HG03066 (cell line): Measurements from ENCODE around the gene CACNA1B.
"Not testable (repeated sequence)": the region's sequence is repeated elsewhere in the genome, so short reads cannot be mapped to it uniquely, and the experiment has no call there.

Experiments used
- ATAC-seq: cut with Tn5 transposase; IDR thresholded peaks from one replicate; pipeline ENCODE4 v1.9.1; 2021; ENCODE audit warnings: low read depth; ENCODE audit not compliant: unreplicated experiment

CACNA1B gene

DNA sequence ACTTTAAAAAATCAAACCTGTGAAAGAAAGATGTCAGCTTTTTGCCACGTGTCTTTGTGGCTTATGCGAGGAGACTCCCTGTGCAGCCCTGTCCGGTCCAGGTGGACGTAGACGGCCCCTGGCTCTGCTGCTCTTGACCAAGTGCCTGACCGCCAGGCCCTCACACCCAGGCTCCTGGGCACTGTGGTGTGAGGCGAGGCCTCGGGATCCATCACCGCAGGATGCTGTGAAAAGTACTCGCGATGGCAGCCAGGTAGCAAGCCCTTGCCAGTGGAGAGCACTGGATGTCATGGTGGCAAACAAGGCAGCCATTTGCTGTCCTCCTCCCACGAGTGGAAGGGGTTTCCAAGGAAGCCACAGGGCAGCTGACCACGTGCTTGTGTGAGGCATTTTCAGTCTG is 245.1 kb downstream of the CACNA1B start:
- ATAC-seq: no peak

DNA sequence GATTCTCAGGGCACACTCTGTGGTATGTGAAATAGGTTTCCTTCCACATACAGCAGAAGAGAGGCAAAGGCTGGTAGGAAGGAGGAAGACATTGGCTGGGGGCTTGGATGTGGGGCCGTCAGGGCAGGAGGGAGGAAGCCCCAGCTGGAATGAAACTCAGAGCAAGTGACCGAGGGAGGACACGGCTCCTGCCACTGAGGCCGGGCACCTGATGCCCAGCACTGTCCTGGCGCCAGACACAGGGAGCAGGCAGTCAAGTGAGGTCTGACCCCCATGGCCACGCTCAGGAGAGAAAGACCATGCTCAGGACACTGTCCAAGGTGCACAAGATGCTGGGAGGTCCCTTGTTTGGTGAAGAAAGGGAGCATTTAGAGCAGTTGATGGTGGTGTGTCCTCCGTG is 245.5 kb downstream of the CACNA1B start:
- no peak for ATAC-seq

DNA sequence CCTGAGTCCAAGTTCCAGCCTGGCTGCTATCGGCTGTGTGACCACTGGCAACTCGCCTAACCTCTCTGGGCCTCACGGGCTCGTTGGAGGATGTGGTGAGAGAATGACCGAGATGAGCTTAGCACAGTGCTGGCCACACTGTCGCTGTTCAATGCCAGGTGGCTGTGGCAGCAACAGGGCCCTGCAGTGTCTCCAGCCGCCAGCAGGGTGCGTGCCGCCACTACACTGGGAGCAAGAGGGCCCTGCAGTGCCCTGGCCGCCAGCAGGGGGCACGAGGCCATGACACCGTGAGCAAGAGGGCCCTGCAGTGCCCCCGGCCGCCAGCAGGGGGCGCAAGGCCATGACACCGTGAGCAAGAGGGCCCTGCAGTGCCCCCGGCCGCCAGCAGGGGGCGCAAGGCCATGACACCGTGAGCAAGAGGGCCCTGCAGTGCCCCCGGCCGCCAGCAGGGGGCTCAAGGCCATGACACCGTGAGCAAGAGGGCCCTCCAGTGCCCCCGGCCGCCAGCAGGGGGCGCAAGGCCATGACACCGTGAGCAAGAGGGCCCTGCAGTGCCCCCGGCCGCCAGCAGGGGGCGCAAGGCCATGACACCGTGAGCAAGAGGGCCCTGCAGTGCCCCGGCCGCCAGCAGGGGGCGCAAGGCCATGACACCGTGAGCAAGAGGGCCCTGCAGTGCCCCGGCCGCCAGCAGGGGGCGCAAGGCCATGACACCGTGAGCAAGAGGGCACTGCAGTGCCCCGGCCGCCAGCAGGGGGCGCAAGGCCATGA is 248.7 kb downstream of the CACNA1B start:
- ATAC-seq: not testable (repeated sequence)

DNA sequence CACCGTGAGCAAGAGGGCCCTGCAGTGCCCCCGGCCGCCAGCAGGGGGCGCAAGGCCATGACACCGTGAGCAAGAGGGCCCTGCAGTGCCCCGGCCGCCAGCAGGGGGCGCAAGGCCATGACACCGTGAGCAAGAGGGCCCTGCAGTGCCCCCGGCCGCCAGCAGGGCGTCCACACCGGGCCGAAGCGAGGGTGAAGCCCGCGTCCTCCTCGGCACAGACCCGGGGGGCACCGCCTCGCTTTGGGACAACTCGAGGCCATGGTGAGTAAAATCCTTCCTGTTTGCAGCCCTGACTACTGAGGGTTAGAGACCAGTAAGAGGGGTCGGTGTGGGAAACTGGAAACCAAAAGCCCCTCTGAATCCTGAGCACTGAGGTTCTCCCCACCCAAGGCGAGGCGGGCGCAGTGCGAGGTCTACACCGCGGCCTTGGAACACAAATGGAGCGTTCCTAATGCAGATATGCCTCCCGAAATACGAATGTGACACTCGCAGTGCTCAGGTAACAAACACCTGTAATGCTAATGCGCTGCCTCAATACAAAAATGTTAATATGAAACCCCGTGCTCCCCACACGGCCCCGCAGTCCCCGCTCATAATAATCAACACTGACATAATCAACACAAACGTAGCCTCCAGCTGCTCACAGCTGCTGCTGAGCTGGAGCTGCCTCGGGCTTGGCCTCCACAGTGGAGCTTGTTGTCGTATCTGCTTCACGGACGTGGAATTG is 249.4 kb downstream of the CACNA1B start:
- ATAC-seq: not testable (repeated sequence)

DNA sequence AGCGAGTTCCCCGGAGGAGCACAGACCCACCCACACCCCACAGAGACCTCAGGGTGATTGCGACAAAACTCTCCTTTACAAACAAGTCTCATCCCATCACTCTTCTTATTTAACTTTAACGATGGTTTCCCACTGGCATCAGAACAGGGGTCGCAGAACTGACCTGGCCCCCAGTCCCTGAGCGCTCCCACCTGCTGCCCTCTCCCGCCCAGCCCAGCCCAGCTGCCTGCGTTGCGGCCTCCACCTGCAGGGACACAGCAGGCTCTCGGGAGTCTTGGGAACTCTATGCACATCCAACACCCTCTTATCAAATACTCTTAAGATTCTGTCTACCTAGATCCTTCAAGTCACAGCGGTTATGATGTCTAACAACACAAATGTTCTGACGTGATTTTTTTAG is 250.4 kb downstream of the CACNA1B start:
- not testable (repeated sequence) for ATAC-seq

DNA sequence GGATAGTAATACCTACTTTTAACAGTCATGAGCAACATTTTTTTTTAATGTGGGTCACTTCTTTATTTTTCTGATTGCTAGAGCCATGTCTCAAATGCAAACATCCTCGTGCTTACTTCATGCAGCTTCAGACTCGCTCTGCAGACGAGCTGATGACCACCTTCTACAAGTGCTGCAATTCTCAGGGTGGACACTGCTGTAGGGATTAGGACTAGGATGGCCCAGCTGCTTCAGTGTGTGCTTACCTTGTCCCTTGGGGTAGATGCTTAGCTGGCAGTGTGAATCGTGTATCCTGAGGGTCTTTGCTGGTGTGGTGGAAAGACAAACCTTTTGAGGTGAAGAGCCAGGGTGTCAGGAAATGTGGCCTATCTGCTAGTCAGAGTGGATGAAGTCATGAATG is 251.7 kb downstream of the CACNA1B start:
- not testable (repeated sequence) for ATAC-seq

DNA sequence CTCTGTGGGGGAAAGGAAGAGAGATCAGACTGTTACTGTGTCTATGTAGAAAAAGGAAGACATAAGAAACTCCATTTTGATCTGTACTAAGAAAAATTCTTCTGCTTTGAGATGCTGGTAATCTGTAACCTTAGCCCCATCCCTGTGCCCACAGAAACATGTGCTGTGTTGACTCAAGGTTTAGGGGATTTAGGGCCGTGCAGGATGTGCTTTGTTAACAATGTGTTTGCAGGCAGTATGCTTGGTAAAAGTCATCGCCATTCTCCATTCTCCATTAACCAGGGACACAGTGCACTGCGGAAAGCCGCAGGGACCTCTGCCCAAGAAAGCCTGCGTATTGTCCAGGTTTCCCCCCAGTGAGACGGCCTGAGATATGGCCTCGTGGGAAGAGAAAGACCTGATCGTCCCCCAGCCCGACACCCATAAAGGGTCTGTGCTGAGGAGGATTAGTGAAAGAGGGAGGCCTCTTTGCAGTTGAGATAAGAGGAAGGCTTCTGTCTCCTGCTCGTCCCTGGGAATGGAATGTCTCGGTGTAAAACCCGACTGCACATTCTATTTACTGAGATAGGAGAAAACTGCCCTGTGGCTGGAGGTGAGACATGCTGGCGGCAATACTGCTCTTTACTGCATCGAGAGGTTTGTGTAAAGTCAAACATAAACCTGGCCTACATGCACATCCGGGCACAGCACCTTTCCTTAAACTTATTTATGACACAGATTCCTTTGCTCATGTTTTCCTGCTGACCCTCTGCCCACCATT is 255.5 kb downstream of the CACNA1B start:
- not testable (repeated sequence) for ATAC-seq

DNA sequence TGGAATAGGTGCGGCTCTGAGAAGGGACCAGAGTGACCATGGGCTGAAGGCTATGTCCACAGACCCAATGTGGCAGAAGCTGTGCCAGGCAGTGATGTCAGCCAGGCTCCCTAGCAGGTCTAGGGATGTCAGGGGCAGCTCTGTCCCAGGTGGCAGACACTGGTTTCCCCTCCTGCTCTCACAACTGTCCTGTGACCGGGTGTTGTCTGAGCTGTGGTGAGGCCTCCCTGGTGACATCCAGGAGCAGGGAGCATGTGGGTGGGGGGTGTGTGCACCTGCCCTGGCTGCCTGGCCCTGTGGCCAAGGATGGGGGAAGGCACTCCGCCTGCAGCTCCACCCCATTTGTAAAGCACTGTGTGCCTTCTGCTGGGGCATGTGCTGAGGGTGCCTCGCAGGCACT is 257.0 kb downstream of the CACNA1B start:
- ATAC-seq: not testable (repeated sequence)

DNA sequence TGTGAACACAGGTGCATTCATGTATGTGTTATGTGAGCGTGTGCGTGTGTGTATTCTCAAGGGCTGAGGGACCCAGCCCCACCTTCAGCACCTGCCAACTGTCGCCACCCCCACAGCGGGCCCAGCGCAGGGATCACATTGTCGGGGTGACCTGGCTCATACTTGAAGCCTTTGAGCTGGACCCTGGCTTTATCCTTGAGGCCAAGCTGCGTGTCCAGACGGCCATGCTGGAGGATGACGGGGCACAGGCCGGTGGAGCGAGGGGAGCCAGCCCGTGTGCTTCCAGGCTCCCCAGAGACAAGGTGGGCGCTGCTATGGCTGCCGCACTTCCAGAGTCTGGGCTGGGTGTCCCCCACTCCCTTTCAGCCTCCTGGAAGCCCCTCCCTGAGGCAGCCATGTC is 261.5 kb downstream of the CACNA1B start:
- not testable (repeated sequence) for ATAC-seq

DNA sequence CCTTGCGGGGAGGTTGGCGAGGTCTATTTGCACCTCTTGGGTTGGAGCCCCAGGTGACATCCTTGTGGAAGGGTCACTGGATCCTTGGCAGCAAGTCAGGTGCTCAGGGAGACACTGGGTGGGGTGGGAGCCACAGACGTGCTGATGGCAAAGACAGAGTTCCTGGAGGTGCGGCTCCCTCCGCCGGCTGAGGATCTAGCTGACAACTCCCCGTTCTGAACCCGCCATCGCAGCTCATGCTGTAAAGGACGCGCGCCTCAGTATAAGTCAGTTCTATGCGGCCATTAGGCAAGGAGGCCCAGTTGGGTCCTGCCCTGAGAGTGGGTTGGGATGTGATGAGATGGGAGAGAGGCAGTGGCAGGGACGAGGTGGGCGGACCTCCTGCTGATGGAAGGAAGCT is 263.4 kb downstream of the CACNA1B start:
- not testable (repeated sequence) for ATAC-seq

DNA sequence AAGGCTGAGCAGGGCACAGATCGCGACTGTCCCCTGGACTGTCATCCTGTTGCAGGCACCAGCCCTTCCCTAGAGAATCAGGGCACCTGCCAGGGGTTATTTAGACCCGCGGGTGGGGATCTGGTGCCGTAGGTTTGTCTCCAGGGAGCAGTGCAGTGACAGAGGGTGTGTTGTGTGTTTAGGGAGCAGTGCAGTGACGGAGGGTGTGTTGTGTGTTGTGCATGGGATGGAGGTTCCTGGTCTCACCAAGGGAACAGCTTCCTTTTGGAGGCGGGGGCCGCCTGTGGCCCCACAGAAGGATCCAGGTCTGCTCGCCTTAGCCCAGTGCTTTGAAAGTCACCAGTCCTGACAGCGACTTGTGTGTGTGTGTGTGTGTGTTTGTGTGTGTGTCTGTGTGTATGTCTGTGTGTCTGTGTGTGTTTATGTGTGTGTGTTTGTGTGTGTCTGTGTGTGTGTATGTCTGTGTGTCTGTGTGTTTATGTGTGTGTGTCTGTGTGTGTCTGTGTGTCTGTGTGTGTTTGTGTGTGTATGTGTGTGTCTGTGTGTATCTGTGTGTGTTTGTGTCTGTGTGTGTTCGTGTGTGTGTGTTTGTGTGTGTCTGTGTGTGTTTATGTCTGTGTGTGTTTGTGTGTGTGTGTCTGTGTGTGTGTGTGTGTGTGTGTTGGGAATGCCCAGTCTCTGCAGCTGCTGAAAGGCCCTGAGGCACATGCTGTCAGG is 265.1 kb downstream of the CACNA1B start:
- not testable (repeated sequence) for ATAC-seq

DNA sequence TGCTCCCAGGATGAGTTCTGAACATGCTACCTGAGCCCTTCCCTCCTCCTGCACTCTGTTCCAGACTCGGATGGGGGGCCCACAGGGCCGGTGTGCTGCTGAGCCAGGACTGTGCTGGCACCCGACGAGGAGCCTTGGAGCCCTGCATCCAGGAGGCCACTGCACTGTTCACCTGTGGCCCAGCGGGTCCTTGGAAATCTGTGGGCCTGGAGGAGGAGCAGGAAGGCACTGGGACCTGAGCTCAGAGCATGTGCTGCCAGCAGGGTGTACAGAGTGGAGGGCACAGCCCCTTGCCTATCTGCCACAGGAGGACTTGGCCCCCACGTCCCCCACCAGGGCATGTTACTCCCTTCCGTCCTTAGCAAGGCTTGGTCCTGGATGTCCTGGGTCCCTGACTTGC is 265.9 kb downstream of the CACNA1B start:
- not testable (repeated sequence) for ATAC-seq

DNA sequence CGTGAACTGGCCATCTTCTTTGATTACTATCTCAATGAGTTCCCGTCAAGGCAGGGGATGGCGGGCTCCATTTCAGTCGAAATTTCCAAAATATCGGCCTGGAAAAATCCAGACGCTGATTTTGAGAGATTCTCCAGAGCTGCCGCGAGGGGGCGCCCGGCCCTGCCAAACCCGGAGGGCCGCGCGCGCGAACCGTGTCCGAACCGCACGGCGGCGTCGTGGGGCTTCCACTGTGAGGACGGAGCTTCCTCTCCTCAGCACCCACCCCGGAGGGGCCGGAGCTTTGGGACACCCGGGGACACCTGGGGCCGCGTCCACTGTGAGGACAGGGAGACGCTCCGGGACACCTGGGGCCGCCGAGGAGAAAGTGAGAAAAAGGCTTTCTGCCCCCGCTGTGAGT is 270.0 kb downstream of the CACNA1B start:
- ATAC-seq: not testable (repeated sequence)

DNA sequence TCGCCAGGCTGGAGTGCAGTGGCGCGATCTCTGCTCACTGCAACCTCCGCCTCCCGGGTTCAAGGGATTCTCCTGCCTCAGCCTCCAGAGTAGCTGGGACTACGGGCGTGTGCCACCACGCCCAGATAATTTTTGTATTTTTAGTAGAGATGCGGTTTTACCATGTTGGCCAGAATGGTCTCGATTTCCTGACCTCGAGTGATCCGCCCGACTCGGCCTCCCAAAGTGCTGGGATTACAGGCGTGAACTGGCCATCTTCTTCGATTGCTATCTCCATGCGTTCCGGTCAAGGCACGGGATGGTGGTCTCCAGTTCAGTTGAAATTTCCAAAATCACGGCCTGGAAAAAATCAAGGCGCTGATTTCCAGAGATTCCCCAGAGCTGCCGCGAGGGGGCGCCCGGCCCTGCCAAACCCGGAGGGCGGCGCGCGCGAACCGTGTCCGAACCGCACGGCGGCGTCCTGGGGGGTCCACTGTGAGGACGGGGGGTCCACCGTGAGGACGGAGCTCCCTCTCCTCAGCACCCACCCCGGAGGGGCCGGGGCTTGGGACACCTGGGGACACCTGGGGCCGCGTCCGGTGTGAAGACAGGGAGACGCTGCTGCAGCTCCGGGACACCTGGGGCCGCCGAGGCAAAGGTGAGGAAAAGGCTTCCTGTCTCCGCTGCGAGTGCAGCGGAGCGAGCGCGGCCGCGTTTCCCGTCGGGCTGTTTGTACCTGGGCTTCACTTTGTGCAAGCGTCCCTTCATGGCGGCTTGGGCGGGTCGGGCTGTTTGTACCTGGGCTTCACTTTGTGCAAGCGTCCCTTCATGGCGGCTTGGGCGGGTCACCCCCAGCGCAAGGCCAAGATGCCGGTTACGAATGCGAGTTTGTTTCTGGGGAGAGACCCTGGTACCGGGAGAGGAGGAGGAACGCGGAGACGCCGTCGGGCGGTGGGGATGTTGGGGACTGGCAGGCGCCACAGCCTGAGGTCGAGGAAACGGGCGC is 272.4 kb downstream of the CACNA1B start:
- not testable (repeated sequence) for ATAC-seq

DNA sequence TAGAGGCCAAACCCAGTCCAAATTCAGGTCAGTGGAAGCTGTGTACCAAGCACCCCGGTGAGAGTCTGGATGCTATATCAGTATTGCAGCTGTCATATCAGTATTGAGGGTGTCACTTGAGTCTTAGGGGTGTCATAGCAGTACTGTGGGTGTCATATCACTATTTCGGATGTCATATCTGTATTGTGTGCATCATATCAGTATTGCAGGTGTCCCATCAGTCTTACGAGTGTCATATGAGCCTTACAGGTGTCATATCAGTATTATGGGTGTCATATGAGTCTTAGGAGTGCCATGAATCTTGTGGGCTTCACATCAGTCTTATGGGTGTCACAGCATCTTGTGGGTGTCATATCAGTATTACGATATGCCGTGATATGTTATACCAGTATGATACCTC is 278.2 kb downstream of the CACNA1B start:
- ATAC-seq: not testable (repeated sequence)

DNA sequence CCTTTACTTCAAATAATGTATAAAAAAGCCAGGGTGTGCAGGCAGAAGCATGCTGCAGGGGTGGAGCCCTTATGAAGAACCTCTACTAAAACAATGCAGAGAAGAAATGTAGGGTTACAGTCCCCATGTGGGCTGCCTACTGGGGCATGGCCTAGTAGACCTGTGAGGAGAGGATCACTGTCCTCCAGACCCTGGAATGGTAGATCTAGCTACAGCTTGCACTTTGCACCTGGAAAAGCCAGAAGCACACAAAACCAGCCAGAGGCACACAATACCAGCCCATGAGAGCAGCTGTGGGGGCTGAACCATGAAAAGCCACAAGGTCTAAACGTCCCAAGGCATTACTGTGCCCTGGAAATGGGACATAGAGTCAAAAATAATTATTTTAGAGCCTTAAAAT is 289.2 kb downstream of the CACNA1B start:
- not testable (repeated sequence) for ATAC-seq
